HG03378 (cell line): ENCODE data around the gene DDX18.
"Not testable (repeated sequence)": the region's sequence is repeated elsewhere in the genome, so short reads cannot be mapped to it uniquely, and the experiment has no call there.

ENCODE experiments used
- ATAC-seq: cut with Tn5 transposase; IDR thresholded peaks from one replicate; pipeline ENCODE4 v1.9.1; 2021; ENCODE audit warnings: mild to moderate bottlenecking, moderate library complexity; ENCODE audit not compliant: unreplicated experiment

DDX18 gene

GRCh38 chr2:117814417-117815264 is at the start of gene DDX18:
DDX18 (plus strand) TSS chr2:117814691; CDS start chr2:117814778, 87 bp downstream.
- ATAC-seq: peak; percentile 96

GRCh38 chr2:117770730-117771129 is 43.8 kb upstream of the DDX18 start:
- no peak for ATAC-seq

DNA sequence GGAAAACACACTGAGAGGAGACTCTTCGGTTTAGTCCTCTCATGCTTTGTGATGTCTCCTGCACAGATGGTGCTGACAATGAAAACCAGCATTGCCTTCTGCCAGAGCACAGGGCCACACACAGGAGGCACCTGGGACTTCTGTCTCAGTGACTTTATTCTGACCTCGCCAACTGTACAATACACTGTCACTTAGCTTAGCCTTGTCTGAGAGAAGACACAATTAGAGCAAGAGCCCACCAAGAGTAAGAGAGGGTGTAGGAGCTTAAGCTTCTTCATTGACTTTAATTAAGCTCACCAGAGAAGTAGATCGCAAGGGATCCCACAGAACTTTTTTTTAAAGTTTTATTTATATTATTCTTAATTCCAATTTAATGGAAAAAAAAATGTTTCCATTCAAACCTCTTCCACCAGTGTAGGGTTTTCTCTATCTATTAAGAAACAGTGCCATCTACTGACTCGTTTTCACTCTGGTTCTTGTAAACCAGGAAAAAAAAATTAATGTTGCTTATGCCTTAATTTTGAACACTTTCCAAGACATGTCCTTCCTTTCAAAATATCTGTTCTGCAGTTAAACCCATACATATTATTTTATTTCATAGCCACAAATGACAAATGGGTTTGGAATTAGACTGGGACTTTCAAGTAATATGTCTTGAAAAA is 42.4 kb upstream of the DDX18 start:
- no peak for ATAC-seq

DNA sequence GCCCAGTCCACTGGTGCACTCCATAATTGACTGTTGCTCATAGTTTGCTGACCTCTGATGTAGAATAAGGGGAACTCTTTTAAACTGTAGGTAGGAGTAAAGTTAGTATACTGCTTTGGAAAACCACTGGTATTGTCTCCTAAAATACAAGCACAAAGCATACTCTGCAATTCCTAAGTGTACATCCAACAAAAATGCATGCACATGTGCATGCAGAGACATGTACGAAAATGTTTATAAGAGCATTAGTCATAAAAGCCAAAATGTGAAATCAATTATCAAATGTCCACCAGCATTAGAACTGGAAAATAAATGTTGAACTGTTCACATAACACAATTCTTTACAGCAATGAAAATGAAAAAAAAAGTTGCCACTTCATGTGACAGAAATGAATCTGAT is 39.8 kb upstream of the DDX18 start:
- ATAC-seq: no peak

DNA sequence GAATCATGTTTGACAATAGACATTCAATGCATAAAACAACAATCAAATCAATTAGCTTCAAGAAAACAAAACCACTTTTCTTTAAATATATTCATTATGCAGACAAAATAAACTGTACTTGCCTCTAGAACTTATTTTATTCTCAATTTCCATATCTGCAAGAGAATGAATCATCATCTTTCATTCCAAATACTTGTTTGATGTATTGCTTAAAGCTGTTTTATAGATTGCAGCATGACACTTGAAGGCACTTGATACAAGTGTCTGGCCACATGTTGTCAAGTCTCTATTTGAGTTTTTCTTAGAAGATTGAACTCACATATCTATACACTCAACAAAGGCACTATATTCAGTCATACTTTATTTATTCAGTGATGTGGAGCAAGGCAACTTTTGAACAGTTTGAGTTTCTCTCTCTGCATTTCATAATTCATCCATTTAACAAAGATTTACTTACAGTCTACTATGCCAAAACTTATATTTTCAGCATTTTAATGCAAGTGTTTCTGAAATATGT is 38.7 kb upstream of the DDX18 start:
- no peak for ATAC-seq

GRCh38 chr2:117776888-117777287 is 37.6 kb upstream of the DDX18 start:
- no peak for ATAC-seq

GRCh38 chr2:117785740-117786139 is 28.8 kb upstream of the DDX18 start:
- peak; percentile 93 for ATAC-seq

DNA sequence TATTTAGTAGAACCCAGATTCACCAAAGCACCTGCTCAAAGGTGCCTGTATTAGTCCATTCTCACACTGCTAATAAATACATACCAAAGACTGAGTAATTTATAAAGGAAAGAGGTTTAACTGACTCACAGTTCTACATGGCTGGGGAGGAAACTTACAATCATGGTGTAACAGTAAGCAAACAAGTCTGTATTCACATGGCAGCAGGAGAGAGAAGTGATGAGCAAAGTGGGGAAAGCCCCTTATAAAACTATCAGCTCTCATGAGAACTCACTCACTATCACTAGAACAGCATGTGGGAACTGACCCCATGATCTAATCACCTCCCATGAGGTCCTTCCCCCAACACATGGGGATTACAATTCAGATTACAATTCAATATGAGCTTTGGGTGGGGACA is 28.0 kb upstream of the DDX18 start:
- ATAC-seq: no peak

GRCh38 chr2:117789505-117789904 is 25.0 kb upstream of the DDX18 start:
- no peak for ATAC-seq

DNA sequence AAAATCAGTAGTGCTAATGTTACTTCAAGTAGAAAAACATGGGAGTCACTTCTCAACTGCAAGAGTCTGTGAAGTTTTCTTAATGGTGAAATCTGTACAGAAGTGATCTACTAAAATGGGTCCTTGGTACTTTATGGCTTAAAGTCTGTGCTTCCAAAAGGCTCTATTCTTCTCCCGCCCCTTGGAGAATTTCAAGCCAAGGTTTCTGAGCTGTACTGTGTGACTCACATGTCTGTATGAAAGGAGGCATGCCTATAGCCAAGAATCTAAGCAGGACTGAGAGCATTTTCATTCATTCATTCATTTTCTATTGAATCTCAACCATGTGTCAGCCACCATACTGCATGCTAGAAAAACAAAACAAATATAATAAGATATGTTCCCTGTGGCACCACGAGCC is 19.8 kb upstream of the DDX18 start:
- ATAC-seq: no peak

DNA sequence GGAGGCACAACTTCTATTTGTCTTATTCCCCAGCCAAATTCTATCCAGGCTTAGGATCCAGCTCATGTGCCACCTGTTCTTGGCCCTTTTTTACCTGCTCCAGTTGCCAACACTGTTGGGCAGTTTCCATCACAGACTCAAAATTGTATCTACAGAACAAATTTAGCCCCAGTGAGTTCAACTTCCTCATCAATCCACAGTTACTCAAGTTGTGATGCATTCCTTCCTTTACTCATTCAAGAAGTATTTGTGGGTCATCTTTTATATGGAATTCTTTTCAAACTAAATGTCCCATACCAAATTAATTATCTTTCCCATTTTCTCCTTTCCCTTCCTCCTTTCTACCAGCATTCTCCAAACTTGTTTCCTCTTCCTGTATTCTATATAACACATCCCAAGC is 12.7 kb upstream of the DDX18 start:
- no peak for ATAC-seq

- ATAC-seq: not testable (repeated sequence)
These were observed 10.7 kb upstream of the DDX18 start for GRCh38 chr2:117803644-117804325.

DNA sequence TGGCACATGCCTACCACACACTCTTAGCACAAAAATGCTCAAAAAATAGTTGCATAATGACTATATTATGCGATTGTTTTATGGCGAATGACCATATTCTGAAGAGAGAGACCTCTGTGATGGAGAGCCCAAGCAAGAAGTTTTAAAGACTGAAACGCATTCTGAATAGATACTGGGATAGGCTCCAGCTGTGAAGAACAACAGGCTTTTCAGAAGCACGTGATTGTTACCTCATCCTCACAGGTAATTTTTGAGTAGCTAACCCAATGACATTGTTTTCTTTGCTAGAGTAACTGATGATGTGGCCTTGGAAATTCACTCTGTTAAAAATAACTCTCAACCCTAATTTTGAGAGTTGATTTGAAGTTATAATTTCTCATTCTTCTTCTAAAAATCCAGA is 2.0 kb upstream of the DDX18 start:
- no peak for ATAC-seq

- ATAC-seq: no peak
These were observed 1.5 kb downstream of the DDX18 start for GRCh38 chr2:117815946-117816345.

DNA sequence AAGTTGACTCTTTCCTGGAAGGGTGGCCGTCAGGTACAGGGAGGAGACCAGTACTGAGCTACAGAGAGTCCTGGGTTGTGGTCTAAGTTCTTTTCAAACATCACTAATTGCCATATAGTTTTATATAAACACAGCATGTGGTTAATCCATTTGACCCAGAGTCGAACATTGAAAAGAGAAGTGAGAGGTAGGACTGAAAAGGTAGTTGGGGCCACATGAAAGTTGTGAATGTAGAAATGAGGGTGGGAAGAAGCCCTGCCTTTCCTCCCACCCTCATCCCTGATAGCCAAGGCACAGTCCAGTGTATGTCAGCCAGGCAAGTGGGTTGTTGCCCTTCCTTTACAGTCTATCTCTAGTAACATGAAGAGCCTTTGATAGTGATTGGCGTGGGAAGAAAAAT is 4.4 kb downstream of the DDX18 start:
- ATAC-seq: no peak

DNA sequence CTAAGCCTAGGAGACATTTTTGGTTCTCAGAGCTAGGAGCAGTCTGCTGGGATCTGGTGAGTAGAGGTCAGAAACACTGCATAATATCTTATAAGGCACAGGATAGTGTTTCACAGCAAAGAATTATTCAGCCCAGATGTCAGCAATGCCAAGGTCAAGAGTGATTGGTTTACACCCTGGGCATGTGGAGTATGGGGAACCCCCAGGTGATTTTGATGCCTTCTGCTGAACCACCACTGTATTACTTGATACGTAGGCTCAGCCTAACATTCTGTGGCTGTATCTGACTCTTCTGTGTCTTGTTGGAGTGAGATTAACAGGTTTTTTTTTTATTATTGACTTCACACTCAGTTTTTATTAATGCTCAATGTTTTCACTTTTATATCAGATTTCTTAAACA is 6.0 kb downstream of the DDX18 start:
- ATAC-seq: peak; percentile 80

DNA sequence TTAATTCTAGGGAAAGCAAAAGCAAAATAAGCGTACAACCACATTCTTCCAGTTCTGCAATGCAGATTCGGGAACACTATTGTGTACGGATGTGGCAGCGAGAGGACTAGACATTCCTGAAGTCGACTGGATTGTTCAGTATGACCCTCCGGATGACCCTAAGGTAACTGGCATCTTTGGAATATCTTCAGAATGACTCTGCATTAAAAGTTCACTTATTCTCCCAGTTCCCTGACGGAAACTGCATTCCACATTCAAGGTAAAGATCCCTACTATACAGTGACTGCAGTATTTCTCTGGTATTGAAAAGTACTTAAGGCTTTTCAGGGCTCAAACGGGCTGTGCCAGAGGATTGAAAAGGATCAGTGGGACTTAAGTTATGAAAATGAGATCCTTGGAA is 10.9 kb downstream of the DDX18 start:
- no peak for ATAC-seq

DNA sequence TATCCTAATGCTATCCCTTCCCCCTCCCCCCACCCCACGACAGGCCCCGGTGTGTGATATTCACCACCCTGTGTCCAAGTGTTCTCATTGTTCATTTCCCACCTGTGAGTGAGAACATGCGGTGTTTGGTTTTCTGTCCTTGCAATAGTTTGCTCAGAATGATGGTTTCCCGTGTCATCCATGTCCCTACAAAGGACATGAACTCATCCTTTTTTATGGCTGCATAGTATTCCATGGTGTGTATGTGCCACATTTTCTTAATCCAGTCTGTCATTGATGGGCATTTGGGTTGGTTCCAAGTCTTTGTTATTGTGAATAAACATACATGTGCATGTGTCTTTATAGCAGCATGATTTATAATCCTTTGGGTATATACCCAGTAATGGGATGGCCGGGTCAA is 13.0 kb downstream of the DDX18 start:
- not testable (repeated sequence) for ATAC-seq

- no peak for ATAC-seq
These were observed 14.4 kb downstream of the DDX18 start for GRCh38 chr2:117828870-117829269.

GRCh38 chr2:117832332-117832731 is 17.8 kb downstream of the DDX18 start:
- ATAC-seq: no peak

DNA sequence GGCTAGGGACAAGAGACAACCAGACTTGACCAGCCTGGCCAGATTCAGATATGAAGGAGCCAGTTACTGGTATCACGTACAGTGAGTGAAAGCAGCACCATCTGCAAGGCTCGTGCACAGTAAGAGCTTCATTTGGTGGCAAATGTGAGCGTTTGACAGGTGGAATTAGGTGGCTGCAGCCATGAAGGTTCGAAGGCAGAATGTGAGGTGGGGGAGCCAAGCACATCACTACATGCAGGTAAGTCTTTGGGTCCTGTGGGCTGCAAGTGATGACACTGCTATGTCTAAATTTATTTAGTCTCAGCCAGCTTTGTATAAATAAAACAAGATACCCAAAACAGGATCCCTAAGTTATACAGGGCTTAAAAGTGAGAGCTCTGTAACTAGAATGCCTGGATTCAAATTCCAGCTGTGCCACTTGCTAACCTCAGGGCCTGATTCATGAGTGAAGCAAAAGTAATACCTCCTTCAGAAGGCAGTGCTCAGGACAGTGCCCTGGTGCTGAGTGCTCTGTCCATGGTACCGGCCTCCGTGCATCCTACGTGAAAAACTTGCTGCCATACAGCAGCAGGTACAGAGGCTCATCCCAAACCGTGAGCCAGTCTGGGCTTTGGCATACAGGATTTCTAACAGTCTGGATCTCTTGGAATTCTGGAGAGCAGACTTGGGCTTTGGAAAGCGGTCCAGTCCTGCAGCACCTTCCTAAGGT is 18.6 kb downstream of the DDX18 start:
- ATAC-seq: no peak
